Sigmoid colon (tissue), 7 donors: ENCODE results near the gene GRB2. TPM values are rescaled to one million over a fixed set of nuclear protein-coding genes. Genes with fewer than 3 reads are reported as not detected.
A peak's percentile ranks its signal among the peaks of the same experiment; 100 is the strongest.
"Not testable (repeated sequence)": the region's sequence is repeated elsewhere in the genome, so short reads cannot be mapped to it uniquely, and the experiment has no call there.

Source experiments
- DNase-seq: peaks from one replicate; pipeline ENCODE4 v3.0.0-alpha.2; 2019
- H3K27ac ChIP-seq, 4 donors: fragments of 200-600 bp; sonication (generic); one replicate each; pipeline ENCODE4 v1.5.1; 2016 to 2019; ENCODE audit warnings: mild to moderate bottlenecking in 1 of 4
- H3K27me3 ChIP-seq, 3 donors: fragments of 200-600 bp; sonication (generic); one replicate each; pipeline ENCODE4 v1.5.1; 2019; ENCODE audit warnings: mild to moderate bottlenecking in 1 of 3
- H3K36me3 ChIP-seq, 4 donors: fragments of 200-600 bp; sonication (generic); one replicate each; pipeline ENCODE4 v1.5.1; 2016 to 2019
- H3K4me1 ChIP-seq, 4 donors: fragments of 200-600 bp; sonication (generic); one replicate each; pipeline ENCODE4 v1.5.1; 2017 to 2019
- H3K4me3 ChIP-seq, 4 donors: fragments of 200-600 bp; sonication (generic); one replicate each; pipeline ENCODE4 v1.5.1; 2017 to 2019; ENCODE audit warnings: mild to moderate bottlenecking in 2 of 4, moderate library complexity in 1 of 4
- H3K9me3 ChIP-seq, 4 donors: fragments of 200-600 bp in 3 of 4; sonication (generic) in 3 of 4; one replicate each; pipeline versions ENCODE4 v1.5.1 to v1.6.1; 2013 to 2019
- EP300 ChIP-seq, 4 donors: sonication (generic); formaldehyde crosslinking; IDR thresholded peaks; one replicate each; pipeline ENCODE4 v1.6.1; 2017; ENCODE audit warnings: antibody characterized with exemption in 4 of 4
- POLR2A ChIP-seq, 2 donors: fragments of 450-650 bp; IDR thresholded peaks; one replicate each; pipeline ENCODE4 v1.6.1; 2016; ENCODE audit warnings: antibody characterized with exemption in 2 of 2, mild to moderate bottlenecking in 2 of 2, moderate library complexity in 2 of 2
- POLR2AphosphoS5 ChIP-seq, 4 donors: sonication (generic); formaldehyde crosslinking; IDR thresholded peaks; one replicate each; pipeline ENCODE4 v1.6.1; 2017; ENCODE audit warnings: antibody characterized with exemption in 4 of 4
- WGBS, 2 donors: extraction: QIAGEN DNeasy Blood & Tissue Kit; methylation state at CpG; one replicate each; pipeline ENCODE4 v1.1.7; 2013; 5-methylcytosine and 5-hydroxymethylcytosine counted together
- intact Hi-C: fragments of 100-400 bp; cut with DNase I; formaldehyde crosslinking; loops from one replicate; pipeline ENCODE4 v1.15.1; 2023
- polyA plus RNA-seq, 3 donors: library from polyadenylated mRNA; stranded (reverse); fragments of 200-250 nt; gene quantifications; one replicate each; pipeline ENCODE4 v1.2.3, GENCODE V29; 2013
- total RNA-seq, 4 donors: library from RNA; depleted of rRNA; stranded (reverse); fragments of >200 nt; gene quantifications; one replicate each; pipeline ENCODE4 v1.1.0, GENCODE V29; 2016
- TF ChIP-seq, protein P1 (sequence below), 4 experiments: fragments of 450-650 bp in 3 of 4; fragments of 200-600 bp in 1 of 4; IDR thresholded peaks; one replicate each; pipeline ENCODE4 v1.5.1; 2016 to 2019; ENCODE audit warnings: antibody characterized with exemption in 4 of 4, mild to moderate bottlenecking in 3 of 4, moderate library complexity in 2 of 4
- donor health status: healthy with polysubstance abuse.
- donor health status: Bipolar disorder and iron deficiency.
- donor health status: healthy.

Gene GRB2
- total and polyA plus RNA-seq, 7 donors = 56.5 to 103 (median 81.3) TPM

DNA sequence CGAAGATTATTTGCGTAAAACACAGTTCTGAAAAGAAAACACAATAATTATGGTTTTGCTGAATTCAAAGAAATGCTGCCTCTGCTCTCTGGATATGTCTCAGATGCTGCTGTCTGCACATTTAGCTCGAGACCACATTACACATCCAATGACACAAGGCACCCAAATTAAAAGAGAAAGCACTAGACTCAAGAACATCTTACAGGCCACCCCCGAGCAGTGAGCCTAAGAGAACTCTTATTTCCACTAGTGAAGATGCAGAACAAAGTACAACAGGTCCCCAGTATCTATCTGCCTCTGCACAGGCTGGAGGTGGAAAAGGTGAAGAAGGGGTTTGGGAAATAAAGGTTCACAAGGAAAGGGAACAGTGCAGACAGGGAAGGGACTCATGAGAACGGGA, 33.5 kb downstream of the GRB2 start:
- no peaks in the 10 kb centered on the region for H3K9me3 ChIP-seq
- no peak for DNase-seq
- no peak overlapping the region for H3K4me3 ChIP-seq
- H3K27ac ChIP-seq = no peak overlapping the region
- no peaks in the 10 kb centered on the region for H3K36me3 ChIP-seq
- peaks cover 0 to 47% (median 28%) of the 10 kb centered on the region in 4 donors for H3K4me1 ChIP-seq
- H3K27me3 ChIP-seq = no peaks in the 10 kb centered on the region
- TF ChIP-seq POLR2AphosphoS5 (IDR thresholded peaks at IDR 0.05) (no peak), EP300 (IDR thresholded peaks at IDR 0.05) (no peak), POLR2A (IDR thresholded peaks at IDR 0.05) (no peak)
- TF ChIP-seq, protein P1, sequence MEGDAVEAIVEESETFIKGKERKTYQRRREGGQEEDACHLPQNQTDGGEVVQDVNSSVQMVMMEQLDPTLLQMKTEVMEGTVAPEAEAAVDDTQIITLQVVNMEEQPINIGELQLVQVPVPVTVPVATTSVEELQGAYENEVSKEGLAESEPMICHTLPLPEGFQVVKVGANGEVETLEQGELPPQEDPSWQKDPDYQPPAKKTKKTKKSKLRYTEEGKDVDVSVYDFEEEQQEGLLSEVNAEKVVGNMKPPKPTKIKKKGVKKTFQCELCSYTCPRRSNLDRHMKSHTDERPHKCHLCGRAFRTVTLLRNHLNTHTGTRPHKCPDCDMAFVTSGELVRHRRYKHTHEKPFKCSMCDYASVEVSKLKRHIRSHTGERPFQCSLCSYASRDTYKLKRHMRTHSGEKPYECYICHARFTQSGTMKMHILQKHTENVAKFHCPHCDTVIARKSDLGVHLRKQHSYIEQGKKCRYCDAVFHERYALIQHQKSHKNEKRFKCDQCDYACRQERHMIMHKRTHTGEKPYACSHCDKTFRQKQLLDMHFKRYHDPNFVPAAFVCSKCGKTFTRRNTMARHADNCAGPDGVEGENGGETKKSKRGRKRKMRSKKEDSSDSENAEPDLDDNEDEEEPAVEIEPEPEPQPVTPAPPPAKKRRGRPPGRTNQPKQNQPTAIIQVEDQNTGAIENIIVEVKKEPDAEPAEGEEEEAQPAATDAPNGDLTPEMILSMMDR (IDR thresholded peaks at IDR 0.05) = no peak
- intact Hi-C loops = loop anchor here (5.0 kb wide), 1 partner anchor 40 kb away; no protein-coding TSS in a partner anchor
- 79 to 89% methylated on average over 5 of the region's 5 CpGs for WGBS, 2 donors

DNA sequence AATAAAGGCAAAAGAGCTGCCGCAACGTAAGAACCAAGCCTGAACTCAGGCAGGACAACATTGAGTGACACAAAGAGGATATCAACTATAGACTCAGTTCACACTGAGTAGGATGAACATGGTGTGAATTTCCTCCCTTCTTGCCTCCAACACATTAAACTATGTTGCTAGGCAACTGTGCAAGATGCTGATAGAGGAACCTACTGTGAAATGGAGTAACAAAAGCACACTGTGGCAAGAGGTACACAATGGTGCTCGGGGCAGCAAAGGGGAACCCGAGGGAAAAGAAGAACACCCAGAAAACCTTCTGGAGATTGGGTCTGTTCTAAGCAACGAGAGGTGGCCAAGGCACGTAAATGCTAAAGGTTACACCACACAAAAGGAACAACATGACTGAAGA, 34.1 kb downstream of the GRB2 start:
- Histone ChIP-seq H3K36me3 (no peaks in the 10 kb centered on the region), H3K27me3 (no peaks in the 10 kb centered on the region), H3K4me1 (peaks cover 0 to 53% (median 31%) of the 10 kb centered on the region in 4 donors), H3K9me3 (no peaks in the 10 kb centered on the region), H3K4me3 (no peak overlapping the region), H3K27ac (peak overlapping the region in 2 of 4 donors; percentile 59 to 75)
- intact Hi-C loops = loop anchor here (5.0 kb wide), 1 partner anchor 39 kb away; no protein-coding TSS in a partner anchor
- DNase-seq = no peak
- WGBS, 2 donors = 72 to 93% methylated on average over 6 of the region's 6 CpGs
- TF ChIP-seq, protein P1 (IDR thresholded peaks at IDR 0.05) = no peak
- TF ChIP-seq POLR2A (IDR thresholded peaks at IDR 0.05) (no peak), POLR2AphosphoS5 (IDR thresholded peaks at IDR 0.05) (no peak), EP300 (IDR thresholded peaks at IDR 0.05) (no peak)

DNA sequence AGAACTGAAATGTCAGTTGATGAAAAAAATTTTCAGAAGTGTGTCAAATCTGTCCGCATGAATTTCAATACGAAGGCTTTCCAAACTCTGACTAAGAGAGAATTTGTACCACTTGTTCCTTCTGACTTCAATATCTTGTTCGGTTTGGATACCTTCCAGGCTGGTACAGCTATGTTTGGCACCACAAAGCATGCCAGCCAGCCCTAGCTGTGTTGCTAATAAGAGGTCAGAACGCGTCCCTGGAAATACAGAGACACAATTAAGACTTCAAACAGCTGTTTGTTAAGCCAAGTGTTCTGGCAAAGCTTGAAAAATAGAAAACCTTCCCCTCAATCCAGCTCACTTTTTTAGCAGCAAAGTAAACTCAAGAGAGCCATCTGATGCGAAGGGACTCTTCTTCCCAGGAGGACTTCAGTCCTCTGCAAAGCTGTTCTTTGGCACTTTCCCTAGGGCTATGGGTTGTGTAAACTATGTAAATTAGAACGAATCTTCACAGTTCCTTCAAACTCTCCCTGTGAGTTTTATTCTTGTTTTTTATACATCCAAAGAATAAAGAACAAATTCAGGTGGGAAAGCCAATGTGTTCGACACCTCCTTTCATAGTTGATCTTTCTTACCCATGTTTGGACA, 35.1 kb downstream of the GRB2 start:
- WGBS, 2 donors = 74 to 76% methylated on average over 8 of the region's 8 CpGs
- H3K4me3 ChIP-seq = no peak overlapping the region
- no peaks in the 10 kb centered on the region for H3K36me3 ChIP-seq
- peaks cover 0 to 63% (median 41%) of the 10 kb centered on the region in 4 donors for H3K4me1 ChIP-seq
- intact Hi-C loops = loop anchor here (5.0 kb wide), 1 partner anchor 38 kb away; no protein-coding TSS in a partner anchor
- no peaks in the 10 kb centered on the region for H3K9me3 ChIP-seq
- peak overlapping the region; percentile 52 to 75 (median 59) for H3K27ac ChIP-seq
- TF ChIP-seq, protein P1 (IDR thresholded peaks at IDR 0.05) = no peak
- TF ChIP-seq POLR2A (IDR thresholded peaks at IDR 0.05) (no peak), EP300 (IDR thresholded peaks at IDR 0.05) (no peak), POLR2AphosphoS5 (IDR thresholded peaks at IDR 0.05) (no peak)
- no peaks in the 10 kb centered on the region for H3K27me3 ChIP-seq
- DNase-seq = peak; percentile 78

- intact Hi-C loops, H3K27me3 ChIP-seq, DNase-seq, H3K36me3 ChIP-seq, H3K27ac ChIP-seq, H3K9me3 ChIP-seq, H3K4me3 ChIP-seq: not testable (repeated sequence)
- WGBS, 2 donors = 87% methylated on average over 25 of the region's 25 CpGs
- peaks cover 0 to 76% (median 52%) of the 10 kb centered on the region in 4 donors for H3K4me1 ChIP-seq
These were observed 37.4 kb downstream of the GRB2 start for GRCh38 chr17:75367838-75368789.

DNA sequence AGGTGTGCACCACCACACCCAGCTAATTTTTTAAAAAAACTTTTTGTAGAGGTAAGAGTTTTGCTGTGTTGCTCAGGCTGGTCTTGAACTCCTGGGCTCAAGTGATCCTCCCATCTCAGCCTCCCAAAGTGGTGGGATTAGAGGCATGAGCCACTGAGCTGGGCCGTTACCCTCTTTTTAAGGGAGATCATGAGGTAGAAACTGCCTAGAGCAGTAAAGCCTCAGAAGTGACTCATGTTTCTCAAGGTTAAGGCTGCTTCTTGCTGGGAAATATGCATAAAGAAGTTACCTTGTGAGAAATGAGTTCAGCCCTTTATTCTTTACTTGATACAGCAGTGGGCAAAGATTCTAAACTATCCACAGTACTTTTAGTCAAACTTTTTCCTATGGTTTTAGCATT, 38.2 kb downstream of the GRB2 start:
- WGBS, 2 donors = 87 to 88% methylated on average over 1 of the region's 1 CpG
- no peak for DNase-seq
- no peak for TF ChIP-seq EP300 (IDR thresholded peaks at IDR 0.05)
- Histone ChIP-seq H3K27ac (no peak overlapping the region), H3K4me3 (no peak overlapping the region), H3K9me3 (no peaks in the 10 kb centered on the region), H3K4me1 (peaks cover 0 to 78% (median 58%) of the 10 kb centered on the region in 4 donors), H3K27me3 (no peaks in the 10 kb centered on the region), H3K36me3 (no peaks in the 10 kb centered on the region)
- intact Hi-C loops = no loop called here
